Transverse colon (tissue), 4 donors: ENCODE measurements around the gene RHBDL1.

Experiments used
- POLR2A ChIP-seq: fragments of 450-650 bp; IDR thresholded peaks from one replicate; pipeline ENCODE4 v1.6.1; 2016; ENCODE audit warnings: antibody characterized with exemption, mild to moderate bottlenecking, moderate library complexity
- POLR2AphosphoS5 ChIP-seq, 3 donors: sonication (generic); formaldehyde crosslinking; IDR thresholded peaks; one replicate each; pipeline ENCODE4 v1.6.1; 2016; ENCODE audit warnings: antibody characterized with exemption in 3 of 3
- TF ChIP-seq, protein P1 (sequence below), 5 experiments: fragments of 200-600 bp in 3 of 5; fragments of 450-650 bp in 2 of 5; sonication (generic) in 3 of 5; IDR thresholded peaks; 1 replicate in 2 of 5; 2 replicates in 3 of 5; pipeline ENCODE4 v1.5.1; 2016 to 2017; ENCODE audit warnings: antibody characterized with exemption in 5 of 5, inconsistent platforms in 3 of 5, mild to moderate bottlenecking in 2 of 5, moderate library complexity in 1 of 5

DNA sequence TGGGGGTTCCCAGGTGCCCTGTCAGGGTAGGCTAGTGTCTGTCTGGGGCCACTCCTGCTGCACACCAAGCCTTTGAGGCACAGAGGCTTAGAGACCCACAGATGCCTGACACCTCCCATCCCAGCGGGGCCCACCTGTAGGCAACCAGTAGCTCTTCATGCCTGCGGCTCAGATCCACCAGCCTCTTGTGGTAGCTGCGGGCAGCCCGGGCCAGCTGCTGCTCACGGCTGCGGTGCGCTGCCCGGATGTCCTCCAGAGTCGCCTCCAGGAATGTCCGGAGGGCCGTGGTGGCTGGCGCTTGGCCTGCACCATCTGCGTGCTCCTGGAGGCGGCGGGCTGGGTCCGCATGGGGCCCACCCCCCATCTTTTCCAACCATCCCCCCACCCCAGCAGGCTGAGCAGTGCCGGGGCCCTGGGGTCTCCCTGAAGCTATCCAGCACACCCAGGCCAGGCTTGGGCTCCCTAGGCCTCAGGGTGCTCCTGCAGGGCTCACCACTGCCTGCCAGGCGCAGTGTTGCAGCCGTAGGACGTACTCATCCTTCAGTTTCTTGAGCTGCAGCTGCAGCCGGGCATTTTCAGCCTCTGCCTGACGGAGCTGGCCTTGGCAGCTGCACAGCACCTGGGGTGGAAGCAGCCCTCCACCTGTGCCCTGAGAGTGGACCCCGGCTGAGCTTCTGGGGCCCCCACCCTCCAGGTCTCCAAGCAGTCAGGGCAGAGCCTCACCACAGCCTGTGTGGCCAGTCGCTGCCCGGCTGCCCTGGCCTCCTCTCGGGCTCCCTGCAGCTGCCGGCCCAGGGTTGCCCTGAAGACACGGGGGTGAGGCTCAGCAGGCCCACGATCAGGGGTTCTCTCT is 48.9 kb downstream of the RHBDL1 start:
- TF ChIP-seq, protein P1, sequence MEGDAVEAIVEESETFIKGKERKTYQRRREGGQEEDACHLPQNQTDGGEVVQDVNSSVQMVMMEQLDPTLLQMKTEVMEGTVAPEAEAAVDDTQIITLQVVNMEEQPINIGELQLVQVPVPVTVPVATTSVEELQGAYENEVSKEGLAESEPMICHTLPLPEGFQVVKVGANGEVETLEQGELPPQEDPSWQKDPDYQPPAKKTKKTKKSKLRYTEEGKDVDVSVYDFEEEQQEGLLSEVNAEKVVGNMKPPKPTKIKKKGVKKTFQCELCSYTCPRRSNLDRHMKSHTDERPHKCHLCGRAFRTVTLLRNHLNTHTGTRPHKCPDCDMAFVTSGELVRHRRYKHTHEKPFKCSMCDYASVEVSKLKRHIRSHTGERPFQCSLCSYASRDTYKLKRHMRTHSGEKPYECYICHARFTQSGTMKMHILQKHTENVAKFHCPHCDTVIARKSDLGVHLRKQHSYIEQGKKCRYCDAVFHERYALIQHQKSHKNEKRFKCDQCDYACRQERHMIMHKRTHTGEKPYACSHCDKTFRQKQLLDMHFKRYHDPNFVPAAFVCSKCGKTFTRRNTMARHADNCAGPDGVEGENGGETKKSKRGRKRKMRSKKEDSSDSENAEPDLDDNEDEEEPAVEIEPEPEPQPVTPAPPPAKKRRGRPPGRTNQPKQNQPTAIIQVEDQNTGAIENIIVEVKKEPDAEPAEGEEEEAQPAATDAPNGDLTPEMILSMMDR (IDR thresholded peaks at IDR 0.05) = no peak
- TF ChIP-seq POLR2A (no peak), POLR2AphosphoS5 (IDR thresholded peaks at IDR 0.05) (no peak)
